HEK293 (cell line): Measurements from ENCODE around the gene HERPUD2.
"Not testable (repeated sequence)": the region's sequence is repeated elsewhere in the genome, so short reads cannot be mapped to it uniquely, and the experiment has no call there.

Experiments used
- CTCF ChIA-PET: fragments of 350-600 bp; formaldehyde crosslinking; extraction: SDS; loops from one replicate; lab custom pipeline; 2021; ENCODE audit warnings: antibody characterized with exemption; lab: Yijun Ruan, JAX
- POLR2A ChIA-PET: fragments of 300-600 bp; formaldehyde crosslinking; extraction: SDS; loops from one replicate; lab custom pipeline; 2020; ENCODE audit warnings: antibody characterized with exemption, inconsistent platforms; lab: Yijun Ruan, JAX
- H3K27ac ChIP-seq: fragments of 200-500 bp; sonication (Bioruptor generic); 2 replicates; pipeline ENCODE4 v1.5.1; 2014; ENCODE audit warnings: low read depth, low read length, control low read depth, inconsistent platforms; ENCODE audit errors: extremely low read depth
- H3K36me3 ChIP-seq, 2 experiments: fragments of 200-500 bp in 1 of 2; sonication (Bioruptor generic) in 1 of 2; 1 replicate in 1 of 2; 2 replicates in 1 of 2; pipeline ENCODE4 v1.5.1; 2014 to 2017; ENCODE audit warnings: inconsistent platforms in 2 of 2, low read length in 2 of 2; ENCODE audit not compliant: control insufficient read depth in 2 of 2, insufficient read depth in 1 of 2
- H3K4me1 ChIP-seq: fragments of 200-500 bp; sonication (Bioruptor generic); 2 replicates; pipeline ENCODE4 v1.5.1; 2014; ENCODE audit warnings: mild to moderate bottlenecking, low read length, inconsistent platforms; ENCODE audit not compliant: control insufficient read depth, insufficient read depth
- H3K4me3 ChIP-seq: 2 replicates; pipeline ENCODE4 v1.5.1; 2011; ENCODE audit warnings: low read depth, mild to moderate bottlenecking, control low read depth, low read length, moderate library complexity
- H3K9me3 ChIP-seq: fragments of 200-500 bp; sonication (Bioruptor generic); 2 replicates; pipeline ENCODE4 v1.5.1; 2014; ENCODE audit warnings: low read depth, low read length, inconsistent platforms; ENCODE audit not compliant: control insufficient read depth, insufficient read depth
- ATF2 ChIP-seq: fragments of 450-650 bp; formaldehyde crosslinking; IDR thresholded peaks from 2 replicates; pipeline ENCODE4 v1.5.1; 2016; ENCODE audit warnings: missing biosample characterization, missing genetic modification characterization, low read depth
- HOXA7 ChIP-seq: sonication (generic); formaldehyde crosslinking; IDR thresholded peaks from 2 replicates; pipeline ENCODE4 v1.8.1; 2022; ENCODE audit warnings: missing genetic modification reagents, borderline replicate concordance
- IKZF3 ChIP-seq: fragments of 450-650 bp; IDR thresholded peaks from 2 replicates; pipeline ENCODE4 v1.5.0; 2018; ENCODE audit warnings: missing biosample characterization, mild to moderate bottlenecking, missing genetic modification characterization, moderate library complexity
- KLF7 ChIP-seq: fragments of 450-650 bp; formaldehyde crosslinking; IDR thresholded peaks from 2 replicates; pipeline ENCODE4 v1.5.1; 2016; ENCODE audit warnings: missing biosample characterization, missing genetic modification characterization, borderline replicate concordance
- MEIS1 ChIP-seq: sonication (generic); formaldehyde crosslinking; IDR thresholded peaks from 2 replicates; pipeline ENCODE4 v1.8.1; 2022; ENCODE audit warnings: missing genetic modification reagents, mild to moderate bottlenecking, borderline replicate concordance
- MYNN ChIP-seq: fragments of 450-650 bp; formaldehyde crosslinking; IDR thresholded peaks from 2 replicates; pipeline ENCODE4 v1.5.1; 2016; ENCODE audit warnings: missing biosample characterization, missing genetic modification characterization, borderline replicate concordance
- OVOL3 ChIP-seq: fragments of 450-650 bp; formaldehyde crosslinking; IDR thresholded peaks from 2 replicates; pipeline ENCODE4 v1.5.1; 2016; ENCODE audit warnings: missing biosample characterization, missing genetic modification characterization
- PRDM10 ChIP-seq: fragments of 450-650 bp; formaldehyde crosslinking; IDR thresholded peaks from 2 replicates; pipeline ENCODE4 v1.5.1; 2016; ENCODE audit warnings: missing biosample characterization, missing genetic modification characterization
- SETDB1 ChIP-seq: IDR thresholded peaks from one replicate; pipeline ENCODE4 v1.6.1; 2017; ENCODE audit warnings: mild to moderate bottlenecking, low read length, moderate library complexity, mixed read lengths; ENCODE audit not compliant: insufficient read length
- SP7 ChIP-seq: fragments of 450-650 bp; formaldehyde crosslinking; IDR thresholded peaks from 2 replicates; pipeline ENCODE4 v1.5.1; 2016; ENCODE audit warnings: missing biosample characterization, missing genetic modification characterization
- ZNF202 ChIP-seq: fragments of 450-650 bp; formaldehyde crosslinking; IDR thresholded peaks from 2 replicates; pipeline ENCODE4 v1.5.1; 2016; ENCODE audit warnings: missing biosample characterization, missing genetic modification characterization, borderline replicate concordance
- ZNF221 ChIP-seq: fragments of 450-650 bp; formaldehyde crosslinking; IDR thresholded peaks from 2 replicates; pipeline ENCODE4 v1.5.1; 2017; ENCODE audit warnings: missing biosample characterization, missing genetic modification characterization, borderline replicate concordance
- ZNF248 ChIP-seq: fragments of 450-650 bp; formaldehyde crosslinking; IDR thresholded peaks from 2 replicates; pipeline ENCODE4 v1.5.1; 2017; ENCODE audit warnings: missing biosample characterization, missing genetic modification characterization
- ZNF280C ChIP-seq: fragments of 450-650 bp; formaldehyde crosslinking; IDR thresholded peaks from 2 replicates; pipeline ENCODE4 v1.5.1; 2016; ENCODE audit warnings: missing biosample characterization, missing genetic modification characterization
- ZNF488 ChIP-seq: fragments of 450-650 bp; formaldehyde crosslinking; IDR thresholded peaks from 2 replicates; pipeline ENCODE4 v1.5.1; 2016; ENCODE audit warnings: missing biosample characterization, missing genetic modification characterization
- ZNF629 ChIP-seq: fragments of 450-650 bp; formaldehyde crosslinking; IDR thresholded peaks from 2 replicates; pipeline ENCODE4 v1.5.1; 2017; ENCODE audit warnings: missing biosample characterization, missing genetic modification characterization
- ZNF768 ChIP-seq: fragments of 450-650 bp; formaldehyde crosslinking; IDR thresholded peaks from 2 replicates; pipeline ENCODE4 v1.5.1; 2018; ENCODE audit warnings: missing biosample characterization, mild to moderate bottlenecking, missing genetic modification characterization
- ZSCAN18 ChIP-seq: fragments of 450-650 bp; formaldehyde crosslinking; IDR thresholded peaks from 2 replicates; pipeline ENCODE4 v1.5.1; 2016; ENCODE audit warnings: missing biosample characterization, missing genetic modification characterization

Gene HERPUD2

GRCh38 chr7:35699796-35700305 lies 4.9 kb upstream of the HERPUD2 start:
- no peak for TF ChIP-seq SP7
- no peak for TF ChIP-seq IKZF3 (tag by site-specific recombination)
- TF ChIP-seq PRDM10 (tag by site-specific recombination): no peak
- no peak for TF ChIP-seq MEIS1 (CRISPR knock-in tag)
- no peak for TF ChIP-seq KLF7 (tag by site-specific recombination)
- TF ChIP-seq ZNF280C (tag by site-specific recombination): no peak
- no peak for TF ChIP-seq ZNF768
- no peak for TF ChIP-seq HOXA7 (CRISPR knock-in tag)
- TF ChIP-seq OVOL3 (tag by site-specific recombination): no peak
- TF ChIP-seq ZNF248 (tag by site-specific recombination): no peak
- TF ChIP-seq ZNF488: no peak
- no peak for TF ChIP-seq ZSCAN18 (tag by site-specific recombination)
- no peak for TF ChIP-seq MYNN (tag by site-specific recombination)
- no peak for TF ChIP-seq ZNF629 (tag by site-specific recombination)
- TF ChIP-seq ZNF202: no peak
- no peak for TF ChIP-seq ATF2 (tag by site-specific recombination)
- no peak for TF ChIP-seq SETDB1
- no peak for TF ChIP-seq ZNF221 (tag by site-specific recombination)
- no peak overlapping the region for H3K27ac ChIP-seq
- CTCF ChIA-PET: interaction anchor here (0.5 to 2.7 kb wide), 5 partner anchors 9 to 207 kb away, joined by 4 to 17 read pairs (median 6); no protein-coding TSS in a partner anchor
- POLR2A ChIA-PET: no interaction called here
- H3K4me1 ChIP-seq: no peaks in the 10 kb centered on the region
- H3K9me3 ChIP-seq: no peaks in the 10 kb centered on the region
- no peak overlapping the region for H3K4me3 ChIP-seq
- H3K36me3 ChIP-seq: peaks cover 0 to 2% of the 10 kb centered on the region in 2 experiments; a peak in 1 of 3 replicates

GRCh38 chr7:35698382-35698781 lies 3.4 kb upstream of the HERPUD2 start:
- H3K9me3 ChIP-seq, POLR2A ChIA-PET, H3K27ac ChIP-seq, H3K4me1 ChIP-seq, H3K4me3 ChIP-seq, H3K36me3 ChIP-seq: not testable (repeated sequence)
- CTCF ChIA-PET: interaction anchor here (0.6 to 0.7 kb wide), 3 partner anchors 9 to 103 kb away, joined by 3 read pairs; no protein-coding TSS in a partner anchor
